Right lobe of liver (tissue), 6 donors: ENCODE results near the gene PPP6R1. TPM values are rescaled to one million over a fixed set of nuclear protein-coding genes. Genes with fewer than 3 reads are reported as not detected.

Experiments used
- ATAC-seq, 4 donors: fragments of 200-7000 bp; cut with Tn5 transposase; one replicate each; pipeline ENCODE4 v1.9.1; 2020; ENCODE audit warnings: mild to moderate bottlenecking in 4 of 4, moderate library complexity in 4 of 4
- DNase-seq, 3 donors: peaks; one replicate each; pipeline ENCODE4 v3.0.0-alpha.2; 2020
- H3K27ac ChIP-seq, 3 donors: fragments of 200-600 bp; one replicate each; pipeline ENCODE4 v1.8.0; 2022
- H3K27me3 ChIP-seq, 2 donors: fragments of 200-600 bp; one replicate each; pipeline ENCODE4 v1.8.0; 2022
- H3K36me3 ChIP-seq, 4 donors: fragments of 200-600 bp; sonication (generic) in 1 of 4; one replicate each; pipeline versions ENCODE4 v1.5.1 to v1.8.0; 2017 to 2022; ENCODE audit warnings: control low read depth in 1 of 4
- H3K4me1 ChIP-seq, 4 donors: fragments of 200-600 bp; sonication (generic) in 1 of 4; one replicate each; pipeline versions ENCODE4 v1.5.1 to v1.8.0; 2017 to 2022; ENCODE audit warnings: control low read depth in 1 of 4
- H3K4me3 ChIP-seq, 3 donors: fragments of 200-600 bp; one replicate each; pipeline ENCODE4 v1.8.0; 2022
- H3K9me3 ChIP-seq, 4 donors: fragments of 200-600 bp; sonication (generic) in 1 of 4; one replicate each; pipeline versions ENCODE4 v1.5.1 to v1.8.0; 2017 to 2022; ENCODE audit warnings: control low read depth in 1 of 4
- POLR2A ChIP-seq: fragments of 450-650 bp; IDR thresholded peaks from one replicate; pipeline ENCODE4 v1.6.1; 2017; ENCODE audit warnings: antibody characterized with exemption, mild to moderate bottlenecking
- WGBS: methylation state at CpG from one replicate; pipeline ENCODE4 v1.1.6; 2018; ENCODE audit warnings: low coverage, low lambda C conversion rate; ENCODE audit not compliant: insufficient coverage; ENCODE audit errors: missing lambda C conversion rate; 5-methylcytosine and 5-hydroxymethylcytosine counted together
- intact Hi-C, 2 donors: fragments of 100-400 bp; cut with DNase I; formaldehyde crosslinking; loops; one replicate each; pipeline versions ENCODE4 v1.11.2 to v1.14.1; 2022
- total RNA-seq, 6 experiments: library from RNA; depleted of rRNA in 2 of 6; stranded (reverse); fragments of >200 nt in 2 of 6; fragmentation: NEBNext Ultra II Directional in 3 of 6; extraction: Animal tissue kit (Norgen Biotek cat#: 25700) in 3 of 6; gene quantifications; one replicate each; pipeline versions ENCODE4 v1.1.0 to v1.2.4, GENCODE V29; 2016 to 2023
- TF ChIP-seq, protein P1 (sequence below), 4 donors: fragments of 200-600 bp in 3 of 4; fragments of 450-650 bp in 1 of 4; IDR thresholded peaks; one replicate each; pipeline versions ENCODE4 v1.5.1 to v1.8.0; 2016 to 2022; ENCODE audit warnings: antibody characterized with exemption in 4 of 4, mild to moderate bottlenecking in 2 of 4
- donor health status: DM: no; HTN: yes; CAD: no.
- donor health status: DM: no; HTN: no; CAD: no.
- donor health status: DM: no; HTN: no; CAD: no.
- donor health status: DM: no; HTN: yes; CAD: no.
- donor health status: DM: no; HTN: yes; CAD: no.

Gene PPP6R1
- total RNA-seq, 6 experiments from 2014 or later = 26.4 to 39.6 (median 30.2) TPM

DNA sequence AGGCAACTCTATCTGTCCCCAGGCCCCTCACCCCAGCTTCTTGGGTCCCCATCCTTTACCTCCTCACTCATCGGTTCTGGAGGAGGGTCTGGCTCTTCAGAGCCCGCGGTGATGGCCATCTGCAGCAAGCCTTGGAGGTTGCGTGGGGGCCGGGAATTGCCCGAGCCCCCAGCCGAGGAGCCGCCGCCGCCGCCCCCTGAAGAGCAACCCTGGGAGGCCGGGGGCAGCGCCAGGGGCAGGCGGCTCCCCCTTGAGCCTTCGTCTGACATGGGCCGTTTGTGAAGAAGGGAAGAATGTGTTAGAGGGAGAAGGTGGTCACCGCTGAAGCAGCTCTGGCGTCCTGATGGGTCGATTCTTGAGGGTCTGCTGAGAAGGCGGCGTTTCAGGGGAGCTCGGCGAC is 20.5 kb upstream of the PPP6R1 start:
- Histone ChIP-seq H3K4me1 (peaks cover 0 to 12% (median 0%) of the 10 kb centered on the region in 4 donors), H3K9me3 (no peaks in the 10 kb centered on the region), H3K36me3 (peaks cover 0 to 6% (median 0%) of the 10 kb centered on the region in 4 donors), H3K27ac (peak overlapping the region in 1 of 3 donors; percentile 43), H3K27me3 (no peaks in the 10 kb centered on the region), H3K4me3 (peak overlapping the region; percentile 63 to 77 (median 68))
- TF ChIP-seq, protein P1, sequence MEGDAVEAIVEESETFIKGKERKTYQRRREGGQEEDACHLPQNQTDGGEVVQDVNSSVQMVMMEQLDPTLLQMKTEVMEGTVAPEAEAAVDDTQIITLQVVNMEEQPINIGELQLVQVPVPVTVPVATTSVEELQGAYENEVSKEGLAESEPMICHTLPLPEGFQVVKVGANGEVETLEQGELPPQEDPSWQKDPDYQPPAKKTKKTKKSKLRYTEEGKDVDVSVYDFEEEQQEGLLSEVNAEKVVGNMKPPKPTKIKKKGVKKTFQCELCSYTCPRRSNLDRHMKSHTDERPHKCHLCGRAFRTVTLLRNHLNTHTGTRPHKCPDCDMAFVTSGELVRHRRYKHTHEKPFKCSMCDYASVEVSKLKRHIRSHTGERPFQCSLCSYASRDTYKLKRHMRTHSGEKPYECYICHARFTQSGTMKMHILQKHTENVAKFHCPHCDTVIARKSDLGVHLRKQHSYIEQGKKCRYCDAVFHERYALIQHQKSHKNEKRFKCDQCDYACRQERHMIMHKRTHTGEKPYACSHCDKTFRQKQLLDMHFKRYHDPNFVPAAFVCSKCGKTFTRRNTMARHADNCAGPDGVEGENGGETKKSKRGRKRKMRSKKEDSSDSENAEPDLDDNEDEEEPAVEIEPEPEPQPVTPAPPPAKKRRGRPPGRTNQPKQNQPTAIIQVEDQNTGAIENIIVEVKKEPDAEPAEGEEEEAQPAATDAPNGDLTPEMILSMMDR (IDR thresholded peaks at IDR 0.05) = no peak
- no peak for TF ChIP-seq POLR2A
- intact Hi-C loops = no loop called here
- no peak for DNase-seq
- no peak for ATAC-seq
- 8% methylated on average over 11 of the region's 23 CpGs for WGBS

DNA sequence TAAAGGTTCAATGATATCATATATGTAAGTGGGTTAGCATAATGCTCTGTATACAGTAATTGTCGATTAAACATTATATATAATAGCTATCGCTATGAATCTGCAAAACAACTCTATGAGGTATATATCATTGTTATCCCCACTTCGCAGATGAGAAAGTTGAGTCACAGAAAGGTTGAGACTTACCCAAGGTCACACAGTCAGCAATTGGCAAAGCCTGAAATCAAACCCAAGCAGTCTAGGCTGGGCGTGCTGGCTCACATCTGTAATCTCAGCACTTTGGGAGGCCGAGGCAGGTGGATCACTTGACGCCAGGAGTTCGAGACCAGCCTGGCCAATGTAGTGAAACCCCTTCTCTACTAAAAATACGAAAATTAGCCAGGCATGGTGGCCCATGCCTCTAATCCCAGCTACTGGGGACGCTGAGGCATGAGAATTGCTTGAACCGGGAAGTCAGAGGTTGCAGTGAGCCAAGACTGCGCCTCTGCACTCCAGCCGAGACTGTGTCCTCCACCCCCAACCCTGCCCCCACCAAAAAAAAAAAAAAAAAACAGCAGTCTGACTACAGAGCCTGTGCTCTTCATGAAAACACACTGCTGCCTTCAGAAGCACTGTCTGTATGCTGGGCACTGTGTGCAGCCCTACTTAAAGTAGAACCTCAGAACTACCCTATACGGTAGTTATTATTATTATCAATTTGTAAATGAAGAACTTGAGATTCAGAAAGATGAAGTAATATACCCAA is 19.7 kb upstream of the PPP6R1 start:
- peaks cover 0 to 6% (median 0%) of the 10 kb centered on the region in 4 donors for H3K36me3 ChIP-seq
- no peak overlapping the region for H3K27ac ChIP-seq
- ATAC-seq (no peak), DNase-seq (no peak)
- H3K4me3 ChIP-seq = no peak overlapping the region
- no peaks in the 10 kb centered on the region for H3K9me3 ChIP-seq
- 80% methylated on average over 11 of the region's 13 CpGs for WGBS
- no peak for TF ChIP-seq POLR2A
- intact Hi-C loops = no loop called here
- peaks cover 0 to 12% (median 0%) of the 10 kb centered on the region in 4 donors for H3K4me1 ChIP-seq
- H3K27me3 ChIP-seq = no peaks in the 10 kb centered on the region

DNA sequence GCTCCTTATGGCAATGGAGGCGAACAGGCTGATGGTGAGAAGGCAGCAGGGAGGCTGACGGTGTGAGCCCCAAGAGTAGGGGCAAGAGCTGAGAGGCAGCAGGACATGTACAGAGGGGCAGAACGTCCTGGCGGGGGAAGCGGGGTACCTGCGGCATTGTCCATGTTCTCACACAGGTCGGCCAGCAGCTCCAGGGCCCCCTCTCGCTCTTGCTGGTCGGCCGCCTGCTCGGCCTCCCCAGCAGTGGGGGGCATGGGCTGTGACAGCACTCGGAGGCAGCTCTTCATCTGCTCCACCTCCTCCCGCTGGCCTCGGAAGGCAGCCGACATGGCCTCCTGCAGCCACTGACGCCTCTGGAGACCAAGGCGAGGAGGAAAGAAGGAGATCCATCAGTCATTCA is 18.7 kb upstream of the PPP6R1 start:
- TF ChIP-seq POLR2A = no peak
- TF ChIP-seq, protein P1 (IDR thresholded peaks at IDR 0.05) = no peak
- Histone ChIP-seq H3K4me1 (peaks cover 0 to 12% (median 0%) of the 10 kb centered on the region in 4 donors), H3K27me3 (no peaks in the 10 kb centered on the region), H3K27ac (no peak overlapping the region), H3K36me3 (peaks cover 0 to 6% (median 0%) of the 10 kb centered on the region in 4 donors), H3K4me3 (no peak overlapping the region), H3K9me3 (no peaks in the 10 kb centered on the region)
- intact Hi-C loops = no loop called here
- DNase-seq = no peak
- ATAC-seq = no peak
- WGBS = 77% methylated on average over 2 of the region's 17 CpGs

DNA sequence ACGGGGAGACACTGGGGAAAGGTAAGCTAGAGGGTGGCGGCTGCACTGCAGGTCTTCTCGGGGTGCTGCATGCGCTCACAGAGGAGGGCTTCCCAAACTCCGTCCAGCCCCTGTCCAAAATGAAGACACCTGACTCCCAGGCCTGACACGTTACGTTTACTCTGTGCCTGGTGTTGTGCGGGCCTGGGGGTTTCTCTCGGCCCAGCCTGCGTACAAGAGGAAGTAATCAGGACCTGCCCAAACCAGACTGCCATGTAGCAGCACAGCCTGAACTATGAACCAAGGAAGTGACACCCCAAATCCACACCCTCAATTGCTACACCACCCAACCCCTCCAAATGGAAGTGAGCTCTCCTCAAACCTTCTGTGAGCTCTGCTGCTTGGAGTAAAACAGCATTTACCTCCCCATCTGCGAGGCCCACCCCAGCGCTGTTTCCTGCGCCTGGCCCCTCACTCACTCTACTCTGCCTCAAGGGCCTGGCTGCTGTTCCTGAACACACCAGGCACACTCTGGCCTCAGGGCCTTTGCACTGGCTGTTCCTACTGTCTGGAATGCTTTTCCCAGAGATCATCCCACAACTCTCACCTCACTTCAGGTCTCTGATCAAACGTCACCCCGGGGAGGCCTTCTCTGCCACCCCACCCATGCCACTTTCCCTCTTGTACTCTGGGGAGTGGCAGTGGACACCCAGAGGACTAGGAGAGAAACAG is 18.1 kb upstream of the PPP6R1 start:
- DNase-seq (no peak), ATAC-seq (no peak)
- Histone ChIP-seq H3K4me3 (no peak overlapping the region), H3K27ac (no peak overlapping the region), H3K27me3 (no peaks in the 10 kb centered on the region), H3K36me3 (peaks cover 0 to 6% (median 0%) of the 10 kb centered on the region in 4 donors), H3K4me1 (peaks cover 0 to 12% (median 0%) of the 10 kb centered on the region in 4 donors), H3K9me3 (no peaks in the 10 kb centered on the region)
- TF ChIP-seq, protein P1 (IDR thresholded peaks at IDR 0.05) = no peak
- no peak for TF ChIP-seq POLR2A
- 73% methylated on average over 6 of the region's 15 CpGs for WGBS
- intact Hi-C loops = no loop called here
